Duodenal mucosa (tissue), 2 donors: ENCODE results near the gene CLIP2.
A peak's percentile ranks its signal among the peaks of the same experiment; 100 is the strongest.

Experiments used
- H3K27ac ChIP-seq: one replicate; pipeline ENCODE4 v1.7.0; 2013; ENCODE audit warnings: low read depth, low read length
- H3K27me3 ChIP-seq, 2 donors: one replicate each; pipeline ENCODE4 v1.7.0; 2013; ENCODE audit warnings: low read length in 2 of 2, control low read depth in 1 of 2; ENCODE audit not compliant: insufficient read depth in 2 of 2, control insufficient read depth in 1 of 2
- H3K36me3 ChIP-seq, 2 donors: one replicate each; pipeline ENCODE4 v1.7.0; 2013; ENCODE audit warnings: low read length in 2 of 2, control low read depth in 1 of 2; ENCODE audit not compliant: insufficient read depth in 2 of 2, control insufficient read depth in 1 of 2
- H3K4me1 ChIP-seq, 2 donors: one replicate each; pipeline ENCODE4 v1.7.0; 2013; ENCODE audit warnings: low read length in 2 of 2, control low read depth in 1 of 2; ENCODE audit not compliant: insufficient read depth in 2 of 2, control insufficient read depth in 1 of 2
- H3K4me3 ChIP-seq, 2 donors: one replicate each; pipeline ENCODE4 v1.7.0; 2013; ENCODE audit warnings: low read length in 2 of 2, low read depth in 1 of 2
- H3K9ac ChIP-seq, 2 donors: one replicate each; pipeline ENCODE4 v1.7.0; 2013; ENCODE audit warnings: low read length in 2 of 2, low read depth in 1 of 2
- H3K9me3 ChIP-seq, 2 donors: one replicate each; pipeline ENCODE4 v1.7.0; 2013; ENCODE audit warnings: low read length in 2 of 2, control low read depth in 1 of 2; ENCODE audit not compliant: control insufficient read depth in 1 of 2

The CLIP2 gene

DNA sequence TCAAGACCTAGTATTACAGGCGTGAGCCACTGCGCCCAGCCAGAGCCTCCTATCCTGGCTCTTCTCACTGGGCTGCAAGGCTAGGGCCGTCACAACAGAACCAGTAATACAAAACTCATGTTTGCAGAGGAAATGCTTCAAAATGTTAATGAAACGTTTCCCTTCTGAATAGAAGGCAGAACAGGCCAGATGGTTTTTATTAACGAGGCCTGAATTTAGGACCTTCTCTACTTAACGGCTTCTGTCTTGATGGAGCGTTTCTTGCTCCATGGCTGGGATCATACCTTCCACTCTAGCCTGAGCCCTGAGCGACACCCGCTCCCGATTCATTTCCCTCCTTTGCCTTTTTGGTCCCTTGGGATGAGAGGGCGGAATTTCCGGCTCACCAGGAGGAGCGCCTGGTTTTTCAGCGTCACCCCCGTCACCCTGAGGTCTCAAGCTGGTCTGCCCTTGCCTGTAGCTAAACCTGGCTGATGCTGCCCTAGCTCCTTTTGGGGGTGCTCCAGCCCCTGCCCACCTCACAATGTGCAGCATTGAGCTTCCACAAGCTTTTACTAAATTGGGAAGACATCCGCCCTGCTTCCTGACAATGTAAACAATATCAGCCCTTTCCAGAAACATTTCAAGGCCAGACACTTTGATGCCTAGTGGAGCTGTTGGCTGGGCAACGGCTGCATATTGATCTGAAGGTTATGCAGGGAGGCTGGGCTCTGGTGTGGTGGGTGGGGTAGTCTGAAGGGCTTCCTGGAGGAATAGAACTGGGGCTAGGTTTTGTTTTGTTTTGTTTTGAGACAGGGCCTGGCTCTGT, 5.2 kb downstream of the CLIP2 start:
- H3K4me3 ChIP-seq: no peak overlapping the region
- H3K9ac ChIP-seq: peak overlapping the region; percentile 11 to 47
- H3K27ac ChIP-seq: peak overlapping the region; percentile 32
- H3K9me3 ChIP-seq: no peaks in the 10 kb centered on the region
- no peaks in the 10 kb centered on the region for H3K36me3 ChIP-seq
- H3K4me1 ChIP-seq: peaks cover 42 to 53% of the 10 kb centered on the region in 2 donors
- no peaks in the 10 kb centered on the region for H3K27me3 ChIP-seq

DNA sequence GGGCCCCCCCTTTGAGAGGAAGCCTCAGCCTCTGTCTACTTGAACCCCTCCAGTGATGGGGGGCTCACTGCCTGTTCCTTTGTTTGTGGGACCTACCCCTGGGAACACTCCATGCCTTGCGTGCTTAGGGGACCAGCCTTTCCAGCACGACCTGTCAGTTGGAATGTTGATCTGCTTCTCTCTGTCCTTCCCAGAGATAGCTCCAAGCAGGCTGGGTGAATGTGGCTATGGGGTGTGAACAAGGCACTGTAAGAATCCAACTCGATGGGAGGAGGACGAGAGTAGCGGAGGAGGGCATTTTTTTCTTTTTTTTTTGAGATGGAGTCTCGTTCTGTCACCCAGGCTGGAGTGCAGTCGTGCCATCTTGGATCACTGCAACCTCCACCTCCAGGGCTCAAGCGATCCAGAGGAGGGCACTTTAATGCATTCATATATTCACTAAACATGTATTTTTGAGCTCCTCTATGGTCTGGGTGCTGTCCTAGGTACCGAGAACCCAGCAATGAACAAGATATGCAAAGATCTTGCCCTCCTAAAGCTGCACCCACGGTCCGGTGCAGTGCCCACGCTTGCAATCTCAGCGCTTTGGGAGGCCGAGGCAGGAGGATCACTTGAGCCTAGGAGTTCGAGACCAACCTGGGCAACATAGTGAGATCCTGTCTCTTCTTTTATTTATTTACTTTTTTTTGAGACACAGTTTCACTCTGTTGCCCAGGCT, 8.5 kb downstream of the CLIP2 start:
- Histone ChIP-seq H3K4me3 (no peak overlapping the region), H3K9ac (no peak overlapping the region), H3K27ac (no peak overlapping the region), H3K4me1 (peaks cover 21 to 28% of the 10 kb centered on the region in 2 donors), H3K9me3 (no peaks in the 10 kb centered on the region), H3K36me3 (no peaks in the 10 kb centered on the region), H3K27me3 (no peaks in the 10 kb centered on the region)

DNA sequence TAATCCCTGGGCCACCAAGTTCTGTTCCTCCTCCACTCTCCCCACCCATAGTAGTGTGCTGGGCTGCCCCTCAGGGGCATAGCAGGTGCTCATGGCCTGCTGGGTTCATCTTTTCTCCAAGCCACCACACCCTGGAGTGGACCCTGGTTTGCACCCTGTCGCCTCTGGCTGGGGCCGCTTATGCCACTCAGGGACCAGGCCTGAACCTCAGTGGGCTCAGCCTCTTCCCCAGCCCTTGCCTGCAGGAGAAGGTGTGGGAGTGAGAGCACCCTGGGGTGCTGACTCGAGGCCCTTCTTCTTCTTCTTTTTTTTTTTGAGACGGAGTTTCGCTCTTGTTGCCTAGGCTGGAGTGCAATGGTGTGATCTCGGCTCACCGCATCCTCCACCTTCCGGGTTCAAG, 10.2 kb downstream of the CLIP2 start:
- Histone ChIP-seq H3K9ac (no peak overlapping the region), H3K4me1 (peaks cover 6 to 14% of the 10 kb centered on the region in 2 donors), H3K27ac (no peak overlapping the region), H3K9me3 (no peaks in the 10 kb centered on the region), H3K27me3 (no peaks in the 10 kb centered on the region), H3K36me3 (no peaks in the 10 kb centered on the region), H3K4me3 (no peak overlapping the region)

DNA sequence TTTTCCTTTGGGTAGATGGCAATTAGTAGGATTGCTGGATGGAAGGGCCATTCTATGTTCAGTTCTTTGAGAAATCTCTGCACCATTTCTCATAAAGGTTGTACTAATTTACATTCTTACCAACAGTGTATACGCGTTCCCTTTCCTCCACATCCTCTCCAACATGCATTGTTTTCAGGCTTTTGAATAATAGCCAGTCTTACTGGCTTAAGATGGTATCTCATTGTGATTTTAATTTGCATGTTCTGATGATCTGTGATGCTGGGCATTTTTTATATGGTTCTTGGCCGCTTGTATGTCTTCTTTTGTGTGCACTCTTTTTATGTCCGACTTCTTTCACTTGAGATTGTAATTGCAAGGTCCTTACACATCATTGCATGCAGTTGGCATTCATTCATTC, 11.7 kb downstream of the CLIP2 start:
- peaks cover 0 to 3% of the 10 kb centered on the region in 2 donors for H3K4me1 ChIP-seq
- no peak overlapping the region for H3K27ac ChIP-seq
- no peaks in the 10 kb centered on the region for H3K36me3 ChIP-seq
- H3K9ac ChIP-seq: no peak overlapping the region
- H3K4me3 ChIP-seq: no peak overlapping the region
- H3K27me3 ChIP-seq: no peaks in the 10 kb centered on the region
- no peaks in the 10 kb centered on the region for H3K9me3 ChIP-seq

DNA sequence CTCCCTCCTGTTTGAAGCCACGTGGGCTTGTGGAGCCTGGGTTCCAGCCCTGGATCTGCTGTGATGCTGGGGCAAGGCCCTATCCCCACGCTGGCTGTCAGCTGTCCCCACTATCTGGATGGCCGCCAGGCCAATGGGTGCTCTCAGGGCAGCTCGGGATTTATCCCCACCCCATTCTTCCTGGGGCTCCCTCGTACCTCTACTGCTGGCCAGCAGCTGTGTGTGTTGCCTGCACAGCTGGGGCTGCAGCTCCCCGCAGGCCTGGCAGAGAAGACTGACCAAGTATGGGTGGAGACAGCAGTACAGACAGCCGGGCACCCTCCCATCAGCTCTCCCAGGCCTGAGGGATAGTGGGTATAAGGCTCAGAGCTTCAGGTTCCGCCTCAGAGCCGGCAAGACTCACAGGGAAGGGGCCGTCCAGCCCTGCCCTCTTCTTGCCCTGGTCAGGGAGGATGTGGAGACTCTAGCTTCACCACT, 13.6 kb downstream of the CLIP2 start:
- Histone ChIP-seq H3K27me3 (no peaks in the 10 kb centered on the region), H3K4me1 (peaks cover 9 to 13% of the 10 kb centered on the region in 2 donors), H3K4me3 (no peak overlapping the region), H3K36me3 (no peaks in the 10 kb centered on the region), H3K9me3 (no peaks in the 10 kb centered on the region), H3K27ac (no peak overlapping the region), H3K9ac (no peak overlapping the region)

DNA sequence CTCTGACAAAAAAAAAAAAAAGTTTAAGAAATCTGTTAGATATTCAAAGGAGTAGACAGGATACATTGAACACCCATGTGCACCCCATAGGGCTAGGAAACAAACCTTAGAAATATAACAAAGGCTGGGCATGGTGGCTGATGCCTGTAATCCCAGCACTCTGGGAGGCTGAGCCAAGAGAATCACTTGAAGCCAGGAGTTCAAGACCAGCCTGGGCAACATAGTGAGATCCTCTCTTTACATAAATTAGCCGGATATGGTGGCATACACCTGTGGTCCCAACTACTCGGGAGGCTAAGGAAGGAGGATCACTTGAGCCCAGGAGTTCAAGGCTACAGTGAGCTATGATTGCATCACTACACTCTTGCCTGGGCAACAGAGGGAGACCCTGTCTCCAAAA, 15.3 kb downstream of the CLIP2 start:
- H3K9ac ChIP-seq: no peak overlapping the region
- no peaks in the 10 kb centered on the region for H3K9me3 ChIP-seq
- no peak overlapping the region for H3K4me3 ChIP-seq
- no peak overlapping the region for H3K27ac ChIP-seq
- no peaks in the 10 kb centered on the region for H3K36me3 ChIP-seq
- no peaks in the 10 kb centered on the region for H3K27me3 ChIP-seq
- peaks cover 9 to 10% of the 10 kb centered on the region in 2 donors for H3K4me1 ChIP-seq

DNA sequence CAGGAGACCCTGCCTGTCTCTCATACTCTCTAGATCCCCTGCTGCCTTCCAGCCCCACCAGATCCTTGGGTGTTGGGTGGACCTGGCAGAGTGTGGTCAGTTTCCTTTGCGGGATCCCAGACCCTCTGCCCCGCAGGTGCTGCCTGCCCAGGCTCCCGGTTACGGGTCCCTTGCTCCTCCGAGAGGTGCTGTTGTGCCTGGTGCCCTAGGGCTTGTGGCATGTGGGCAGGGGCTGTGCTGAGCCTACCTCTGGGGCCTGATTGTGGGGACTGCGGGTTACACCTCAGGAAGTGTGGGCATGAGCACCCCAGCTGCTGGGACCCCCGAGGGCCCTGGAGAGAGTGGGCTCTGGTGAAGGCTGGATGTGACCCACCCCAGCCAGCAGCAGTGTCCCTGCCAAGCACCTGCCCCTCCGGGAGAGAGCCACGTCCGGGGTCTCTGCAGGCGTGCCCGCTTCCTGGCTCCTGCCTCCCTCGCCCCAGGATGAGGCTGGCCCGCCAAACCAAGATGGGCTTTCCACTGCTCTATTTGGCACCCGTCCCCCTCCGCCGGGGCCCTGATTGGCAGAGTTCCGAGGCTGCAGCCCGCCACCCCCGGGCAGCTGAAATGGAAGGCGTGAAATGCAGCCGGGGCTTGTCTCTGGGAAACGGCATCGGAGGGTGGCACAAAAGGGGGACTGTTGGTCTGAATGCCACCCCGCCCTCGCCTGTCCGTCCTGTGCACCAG, 17.0 kb downstream of the CLIP2 start:
- Histone ChIP-seq H3K27ac (no peak overlapping the region), H3K27me3 (no peaks in the 10 kb centered on the region), H3K36me3 (no peaks in the 10 kb centered on the region), H3K9ac (no peak overlapping the region), H3K9me3 (no peaks in the 10 kb centered on the region), H3K4me1 (peaks cover 9 to 10% of the 10 kb centered on the region in 2 donors), H3K4me3 (no peak overlapping the region)

DNA sequence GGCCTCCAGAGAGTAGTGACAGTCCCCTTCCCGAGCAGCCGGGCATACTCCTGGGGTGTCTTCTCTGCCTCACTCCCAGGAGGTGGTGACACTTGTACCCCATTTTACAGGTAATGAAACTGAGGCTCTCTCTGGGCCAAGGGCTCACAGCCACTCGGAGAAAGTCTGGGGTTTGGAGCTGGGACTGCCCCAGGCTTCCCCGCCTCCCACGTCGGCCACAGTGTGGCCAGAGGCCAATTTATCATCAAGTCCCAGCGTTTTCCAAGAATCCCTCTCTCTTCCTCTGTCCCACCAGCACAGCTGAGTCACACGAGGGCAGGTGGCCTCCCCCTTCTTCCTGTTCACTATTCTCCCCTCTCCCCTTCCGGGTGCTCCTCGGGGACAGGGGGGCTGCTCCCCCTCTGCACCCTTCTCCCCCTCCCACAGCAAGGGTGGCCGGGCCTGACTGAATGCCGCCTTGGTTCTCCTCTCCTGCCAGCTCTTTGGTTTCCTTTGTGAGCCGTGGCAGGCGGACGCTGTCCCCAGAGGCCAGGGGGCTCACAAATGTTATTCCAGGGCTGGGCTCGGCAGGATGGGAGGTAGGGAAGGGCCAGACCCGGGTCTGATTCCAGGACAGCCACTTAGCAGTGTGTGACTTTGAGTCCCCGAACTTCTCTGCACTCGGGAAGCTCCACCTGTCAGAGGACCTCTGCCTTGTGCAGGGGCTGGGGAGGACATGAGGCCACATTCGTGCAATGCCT, 17.7 kb downstream of the CLIP2 start:
- Histone ChIP-seq H3K27me3 (no peaks in the 10 kb centered on the region), H3K27ac (no peak overlapping the region), H3K36me3 (no peaks in the 10 kb centered on the region), H3K4me1 (peaks cover 9 to 10% of the 10 kb centered on the region in 2 donors), H3K4me3 (peak overlapping the region in 1 of 2 donors; percentile 29), H3K9ac (no peak overlapping the region), H3K9me3 (no peaks in the 10 kb centered on the region)

DNA sequence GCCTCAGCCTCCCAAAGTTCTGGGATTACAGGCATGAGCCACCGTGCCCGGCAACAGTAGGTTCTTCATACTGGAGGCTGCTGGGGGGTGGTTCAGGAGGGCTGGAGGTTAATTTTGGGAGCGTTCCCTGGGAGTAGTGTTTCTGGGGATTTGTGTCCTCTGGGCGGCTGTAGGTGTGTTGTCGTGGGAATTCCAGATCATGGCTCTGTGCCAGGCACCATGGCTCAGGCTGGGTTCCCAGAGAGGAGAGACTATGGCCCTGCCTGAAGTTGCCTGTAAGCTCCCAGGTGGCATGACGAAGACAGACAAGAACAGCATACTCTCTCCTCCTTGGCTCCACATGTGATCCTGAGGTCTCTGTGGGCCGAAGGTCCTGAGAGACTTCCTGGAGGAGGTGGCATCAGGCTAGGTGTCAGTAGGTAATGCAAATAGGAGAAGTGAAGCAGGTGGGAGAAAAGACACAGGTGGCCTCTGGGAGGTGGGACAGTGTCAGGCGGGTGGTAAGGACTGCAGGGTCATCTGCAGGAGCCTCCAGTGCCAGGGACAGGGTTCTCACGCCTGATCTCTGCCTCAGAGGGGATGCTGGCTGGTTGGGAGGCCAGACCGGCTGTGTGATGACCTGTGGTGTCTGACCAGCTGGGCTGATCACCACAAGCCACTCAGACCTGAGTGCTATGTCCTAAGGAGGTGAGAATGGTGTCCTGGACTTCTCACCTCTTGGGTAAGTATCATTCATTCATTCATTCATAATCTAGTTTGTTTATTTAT, 18.7 kb downstream of the CLIP2 start:
- H3K9me3 ChIP-seq: no peaks in the 10 kb centered on the region
- no peaks in the 10 kb centered on the region for H3K36me3 ChIP-seq
- peaks cover 9 to 10% of the 10 kb centered on the region in 2 donors for H3K4me1 ChIP-seq
- no peak overlapping the region for H3K9ac ChIP-seq
- H3K27ac ChIP-seq: no peak overlapping the region
- no peaks in the 10 kb centered on the region for H3K27me3 ChIP-seq
- no peak overlapping the region for H3K4me3 ChIP-seq
